Ovary (tissue), 9 donors: ENCODE results near the gene ST3GAL6. TPM values are rescaled to one million over a fixed set of nuclear protein-coding genes. Genes with fewer than 3 reads are reported as not detected.

Experiments used
- DNase-seq, 5 donors: peaks; one replicate each; pipeline ENCODE4 v3.0.0-alpha.2; 2019 to 2020
- H3K27ac ChIP-seq, 2 donors: fragments of 200-600 bp; one replicate each; pipeline versions ENCODE4 v1.5.1 to v1.8.0; 2019 to 2022
- H3K27me3 ChIP-seq: fragments of 200-600 bp; one replicate; pipeline ENCODE4 v1.8.0; 2022
- H3K36me3 ChIP-seq: fragments of 200-600 bp; sonication (generic); one replicate; pipeline ENCODE4 v1.5.1; 2019
- H3K4me1 ChIP-seq: one replicate; pipeline ENCODE4 v1.8.1; 2013; ENCODE audit warnings: mild to moderate bottlenecking, moderate library complexity; ENCODE audit not compliant: insufficient read depth
- H3K4me3 ChIP-seq: fragments of 200-600 bp; sonication (generic); one replicate; pipeline ENCODE4 v1.5.1; 2017
- H3K9me3 ChIP-seq, 2 donors: fragments of 200-600 bp in 1 of 2; sonication (generic) in 1 of 2; one replicate each; pipeline versions ENCODE4 v1.5.1 to v1.8.1; 2013 to 2019; ENCODE audit warnings: mild to moderate bottlenecking in 1 of 2, moderate library complexity in 1 of 2
- EP300 ChIP-seq: sonication (generic); formaldehyde crosslinking; IDR thresholded peaks from one replicate; pipeline ENCODE4 v1.6.1; 2017; ENCODE audit warnings: antibody characterized with exemption
- POLR2A ChIP-seq: fragments of 450-650 bp; IDR thresholded peaks from one replicate; pipeline ENCODE4 v1.6.1; 2017; ENCODE audit warnings: antibody characterized with exemption, mild to moderate bottlenecking, moderate library complexity
- WGBS, 3 donors: extraction: QIAGEN DNeasy Blood & Tissue Kit in 1 of 3; methylation state at CpG; one replicate each; pipeline versions ENCODE4 v1.1.5 to v1.1.7; 2013 to 2017; 5-methylcytosine and 5-hydroxymethylcytosine counted together
- intact Hi-C, 4 donors: fragments of 100-400 bp; cut with DNase I; formaldehyde crosslinking; loops; one replicate each; pipeline versions ENCODE4 v1.11.0 to v1.15.1; 2022 to 2023
- polyA plus RNA-seq, 2 donors: library from polyadenylated mRNA; stranded (reverse); fragments of 200-250 nt in 1 of 2; fragments of 350-450 nt in 1 of 2; fragmentation: Illumina TruSeq in 1 of 2; extraction: RNeasy Lipid Tissue Mini Kit (QIAGEN cat#74804) in 1 of 2; gene quantifications; one replicate each; pipeline ENCODE4 v1.2.3, GENCODE V29; 2013 to 2014
- total RNA-seq, 7 donors: library from RNA; depleted of rRNA in 2 of 7; stranded (reverse); fragments of >200 nt in 2 of 7; fragmentation: NEBNext Ultra II Directional in 3 of 7; extraction: Animal tissue kit (Norgen Biotek cat#: 25700) in 3 of 7; gene quantifications; one replicate each; pipeline versions ENCODE4 v1.1.0 to v1.2.4, GENCODE V29; 2016 to 2023
- TF ChIP-seq, protein P1 (sequence below), 3 donors: fragments of 450-650 bp in 2 of 3; fragments of 200-600 bp in 1 of 3; IDR thresholded peaks; one replicate each; pipeline versions ENCODE4 v1.5.1 to v1.8.0; 2016 to 2022; ENCODE audit warnings: antibody characterized with exemption in 3 of 3, mild to moderate bottlenecking in 1 of 3
- donor health status: DM: no; HTN: no; CAD: no; lungs with moderate emphysema.
- donor health status: DM: no; HTN: no; CAD: no.
- donor health status: Bipolar disorder and iron deficiency.
- donor health status: DM: yes; HTN: yes; CAD: no.
- donor health status: DM: no; HTN: no; CAD: no.
- donor health status: DM: yes; HTN: yes; CAD: no.

ST3GAL6 gene
- total and polyA plus RNA-seq, 9 donors, result 1.9 to 16.7 (median 3.7) TPM

DNA sequence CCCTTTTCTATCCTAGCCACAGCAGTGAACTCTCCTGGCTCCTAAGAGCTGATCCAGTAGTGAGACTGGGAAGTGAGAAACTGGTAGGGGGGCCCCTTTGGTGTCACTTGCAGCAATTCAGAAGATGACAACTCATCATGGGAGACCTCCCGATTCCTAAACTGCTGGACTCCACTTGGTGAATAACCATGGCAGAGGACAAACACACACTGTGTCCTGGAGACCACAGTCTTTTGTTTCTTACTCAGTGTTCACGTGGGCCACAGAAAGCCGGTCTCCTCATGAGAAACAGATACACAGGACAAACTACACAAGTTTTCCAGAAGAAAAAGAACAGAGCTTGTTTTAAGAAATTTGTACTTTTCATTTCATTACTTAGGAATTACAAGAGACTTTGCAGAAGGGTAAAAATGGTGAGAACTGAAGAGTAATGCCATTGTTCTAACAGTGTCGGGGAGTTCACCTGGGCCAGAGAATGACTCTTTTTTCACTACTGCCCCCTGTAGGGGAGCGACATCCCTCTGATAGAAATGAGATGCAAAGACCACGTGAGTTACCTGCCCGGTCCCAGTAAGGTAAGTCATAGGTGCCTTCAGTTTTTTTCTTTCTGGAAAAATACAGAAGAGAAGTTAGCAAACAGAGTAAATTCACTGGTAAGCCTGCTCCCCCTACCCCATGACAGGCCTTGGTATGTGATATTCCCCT lies 38.1 kb downstream of the ST3GAL6 start:
- Histone ChIP-seq H3K4me1 (no peaks in the 10 kb centered on the region), H3K27me3 (no peaks in the 10 kb centered on the region), H3K36me3 (no peaks in the 10 kb centered on the region), H3K4me3 (no peak overlapping the region), H3K27ac (no peak overlapping the region), H3K9me3 (no peaks in the 10 kb centered on the region)
- TF ChIP-seq EP300 (no peak), POLR2A (no peak)
- TF ChIP-seq, protein P1, sequence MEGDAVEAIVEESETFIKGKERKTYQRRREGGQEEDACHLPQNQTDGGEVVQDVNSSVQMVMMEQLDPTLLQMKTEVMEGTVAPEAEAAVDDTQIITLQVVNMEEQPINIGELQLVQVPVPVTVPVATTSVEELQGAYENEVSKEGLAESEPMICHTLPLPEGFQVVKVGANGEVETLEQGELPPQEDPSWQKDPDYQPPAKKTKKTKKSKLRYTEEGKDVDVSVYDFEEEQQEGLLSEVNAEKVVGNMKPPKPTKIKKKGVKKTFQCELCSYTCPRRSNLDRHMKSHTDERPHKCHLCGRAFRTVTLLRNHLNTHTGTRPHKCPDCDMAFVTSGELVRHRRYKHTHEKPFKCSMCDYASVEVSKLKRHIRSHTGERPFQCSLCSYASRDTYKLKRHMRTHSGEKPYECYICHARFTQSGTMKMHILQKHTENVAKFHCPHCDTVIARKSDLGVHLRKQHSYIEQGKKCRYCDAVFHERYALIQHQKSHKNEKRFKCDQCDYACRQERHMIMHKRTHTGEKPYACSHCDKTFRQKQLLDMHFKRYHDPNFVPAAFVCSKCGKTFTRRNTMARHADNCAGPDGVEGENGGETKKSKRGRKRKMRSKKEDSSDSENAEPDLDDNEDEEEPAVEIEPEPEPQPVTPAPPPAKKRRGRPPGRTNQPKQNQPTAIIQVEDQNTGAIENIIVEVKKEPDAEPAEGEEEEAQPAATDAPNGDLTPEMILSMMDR (IDR thresholded peaks at IDR 0.05), result no peak
- DNase-seq, result no peak
- WGBS, 3 donors, result 94 to 96% (median 95%) methylated on average over 7 of the region's 7 CpGs
- intact Hi-C loops, result no loop called here

DNA sequence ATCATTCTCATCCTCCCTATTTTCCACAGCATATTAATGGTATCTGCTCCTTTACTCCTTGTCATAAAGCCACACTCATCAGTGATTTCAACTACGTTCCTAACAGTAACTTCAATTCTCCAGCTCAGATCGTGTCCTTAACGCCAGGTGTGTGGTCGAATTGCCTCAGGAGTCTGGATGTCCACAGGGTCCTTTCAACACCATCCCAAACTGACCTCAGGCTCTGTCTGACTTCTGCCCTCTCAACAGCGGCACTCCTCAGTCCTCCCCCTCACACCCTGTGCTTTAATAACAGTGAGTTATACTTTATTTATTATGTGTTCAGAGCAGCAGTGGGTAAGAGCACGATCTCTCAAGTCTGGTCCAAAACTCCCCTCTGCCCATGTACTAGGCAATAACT lies 42.4 kb downstream of the ST3GAL6 start:
- DNase-seq, result no peak
- Histone ChIP-seq H3K27me3 (no peaks in the 10 kb centered on the region), H3K9me3 (no peaks in the 10 kb centered on the region), H3K27ac (no peak overlapping the region), H3K36me3 (no peaks in the 10 kb centered on the region), H3K4me3 (no peak overlapping the region), H3K4me1 (no peaks in the 10 kb centered on the region)
- intact Hi-C loops, result no loop called here
- TF ChIP-seq POLR2A (no peak), EP300 (no peak)
- TF ChIP-seq, protein P1 (IDR thresholded peaks at IDR 0.05), result no peak
- 71 to 78% (median 76%) methylated on average over 6 of the region's 6 CpGs for WGBS, 3 donors

DNA sequence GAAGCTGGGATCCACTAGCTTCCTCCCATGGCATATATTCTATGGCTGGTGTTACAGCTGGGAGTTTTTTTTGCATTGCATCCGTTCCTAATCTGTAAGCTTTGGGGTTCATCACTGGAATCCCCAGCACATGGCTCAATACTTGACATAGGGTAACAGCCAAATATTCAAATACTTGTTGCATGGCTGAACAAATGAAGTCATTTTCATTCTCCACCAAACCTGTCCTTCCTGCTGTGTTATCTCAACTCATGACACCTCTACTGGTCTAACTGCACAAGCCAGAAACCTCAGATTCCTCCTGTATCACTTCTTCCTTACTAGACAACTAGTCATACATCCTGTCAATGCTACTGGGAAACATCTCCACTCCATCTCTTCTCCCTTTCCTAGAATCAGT lies 43.4 kb downstream of the ST3GAL6 start:
- no peak overlapping the region for H3K4me3 ChIP-seq
- intact Hi-C loops, result no loop called here
- no peaks in the 10 kb centered on the region for H3K4me1 ChIP-seq
- no peak overlapping the region for H3K27ac ChIP-seq
- no peaks in the 10 kb centered on the region for H3K27me3 ChIP-seq
- no peak for DNase-seq
- 76 to 90% (median 85%) methylated on average over 1 of the region's 1 CpG for WGBS, 3 donors
- no peak for TF ChIP-seq EP300
- TF ChIP-seq, protein P1 (IDR thresholded peaks at IDR 0.05), result no peak
- TF ChIP-seq POLR2A, result no peak
- H3K36me3 ChIP-seq, result no peaks in the 10 kb centered on the region
- H3K9me3 ChIP-seq, result no peaks in the 10 kb centered on the region

DNA sequence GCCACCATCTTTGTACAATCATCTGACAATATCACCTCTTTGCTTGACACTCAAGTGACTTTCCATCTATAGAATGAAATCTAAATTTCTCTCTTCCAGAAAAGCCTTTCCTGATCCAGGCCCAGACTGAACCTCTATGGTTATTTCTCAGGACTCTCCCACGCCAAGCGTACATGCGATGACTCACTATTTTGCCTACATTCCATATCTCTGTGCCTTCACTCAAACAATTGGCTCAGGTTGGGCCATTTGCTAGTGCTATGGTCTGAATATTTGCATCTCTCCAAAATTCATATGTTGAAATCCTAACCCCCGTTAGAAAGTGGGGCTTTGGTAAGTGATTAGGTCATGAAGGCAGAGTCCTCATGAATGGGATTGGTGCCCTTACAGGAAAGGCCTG lies 43.9 kb downstream of the ST3GAL6 start:
- DNase-seq, result no peak
- Histone ChIP-seq H3K4me3 (no peak overlapping the region), H3K4me1 (no peaks in the 10 kb centered on the region), H3K36me3 (no peaks in the 10 kb centered on the region), H3K9me3 (no peaks in the 10 kb centered on the region), H3K27me3 (no peaks in the 10 kb centered on the region), H3K27ac (no peak overlapping the region)
- TF ChIP-seq EP300 (no peak), POLR2A (no peak)
- TF ChIP-seq, protein P1 (IDR thresholded peaks at IDR 0.05), result no peak
- 92 to 96% (median 93%) methylated on average over 4 of the region's 4 CpGs for WGBS, 3 donors
- intact Hi-C loops, result no loop called here
